AG04450 (cell line): Measurements from ENCODE around the gene CAPN12. TPM values are rescaled to one million over a fixed set of nuclear protein-coding genes. Genes with fewer than 3 reads are reported as not detected.
A peak's percentile ranks its signal among the peaks of the same experiment; 100 is the strongest.

Experiments
- CTCF ChIA-PET: fragments of 300-600, 350-600 bp; formaldehyde crosslinking; extraction: SDS; loops from one replicate; lab custom pipeline; 2022; ENCODE audit warnings: antibody characterized with exemption, inconsistent platforms; lab: Charles Lee
- POLR2A ChIA-PET: fragments of 350-600 bp; formaldehyde crosslinking; extraction: SDS; loops from one replicate; lab custom pipeline; 2021; ENCODE audit warnings: antibody characterized with exemption, inconsistent platforms; lab: Yijun Ruan, JAX
- DNase-seq: peaks from one replicate; pipeline ENCODE4 v3.0.0-alpha.2; 2011; ENCODE audit warnings: low read depth, low spot score
- H3K27ac ChIP-seq: one replicate; pipeline ENCODE4 v1.5.1; 2012; ENCODE audit warnings: low read depth, low read length, control low read depth
- H3K27me3 ChIP-seq: one replicate; pipeline ENCODE4 v1.6.0; 2012; ENCODE audit warnings: low read length; ENCODE audit not compliant: control insufficient read depth, insufficient read depth
- H3K4me3 ChIP-seq: 2 replicates; pipeline ENCODE4 v1.5.1; 2011; ENCODE audit warnings: mild to moderate bottlenecking, low read depth, low read length, control low read depth
- H3K9me3 ChIP-seq: 2 replicates; pipeline ENCODE4 v1.5.1; 2012; ENCODE audit warnings: low read length; ENCODE audit not compliant: control insufficient read depth, insufficient read depth
- CTCF ChIP-seq: IDR thresholded peaks from 2 replicates; pipeline ENCODE4 v1.5.1; 2011; ENCODE audit warnings: low read depth, low read length, control low read depth, inconsistent platforms
- polyA plus RNA-seq: library from polyadenylated mRNA; depleted of rRNA; stranded (reverse); fragments of >200 nt; gene quantifications from 2 replicates; pipeline ENCODE4 v1.2.3, GENCODE V29; 2011

Gene CAPN12
- polyA plus RNA-seq, 1 experiment = 0.69 TPM

DNA sequence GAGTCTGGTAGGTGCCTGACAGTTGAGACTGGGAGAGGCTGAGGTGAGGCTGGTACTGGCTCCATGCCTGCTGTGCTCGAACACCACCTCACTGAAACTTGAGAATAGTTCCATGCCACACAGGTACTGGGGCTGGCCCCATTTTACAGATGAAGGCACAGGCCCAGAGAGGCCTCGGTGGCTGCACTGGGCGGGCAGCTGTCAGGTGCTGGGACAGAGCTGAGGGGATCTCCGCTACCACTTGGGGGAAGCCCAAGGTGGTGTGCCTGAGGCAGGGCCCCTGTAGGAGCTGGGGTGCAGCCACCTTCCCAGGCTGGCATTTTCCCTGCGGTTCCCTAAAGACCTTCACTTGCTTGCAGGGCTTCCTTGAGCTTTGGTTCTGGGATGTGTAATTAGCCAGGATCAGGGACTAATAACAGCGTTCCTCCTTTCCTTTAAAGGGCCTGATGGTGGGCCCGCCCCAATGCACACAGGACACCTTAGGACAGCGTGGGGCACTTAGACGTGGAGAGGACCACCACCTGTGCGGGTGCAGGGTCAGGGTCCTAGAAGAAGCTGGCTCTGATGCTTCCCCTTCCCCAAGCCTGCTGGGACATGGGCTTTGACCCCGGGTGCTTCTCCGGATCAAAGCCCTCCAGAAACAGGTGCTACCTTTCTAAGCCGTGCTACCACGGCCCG lies 23.6 kb downstream of the CAPN12 start:
- ChIA-PET POLR2A (no interaction called here), CTCF (interaction anchor here (0.5 kb wide), 1 partner anchor 87 kb away, joined by 4 read pairs; no protein-coding TSS in a partner anchor)
- TF ChIP-seq CTCF = no peak
- Histone ChIP-seq H3K27ac (no peak overlapping the region), H3K27me3 (no peaks in the 10 kb centered on the region), H3K9me3 (no peaks in the 10 kb centered on the region; the same call in 1 of the 2 replicates), H3K4me3 (no peak overlapping the region)
- DNase-seq = no peak

GRCh38 chr19:38719761-38720558 lies 24.3 kb downstream of the CAPN12 start:
- H3K27me3 ChIP-seq = no peaks in the 10 kb centered on the region
- H3K9me3 ChIP-seq = no peaks in the 10 kb centered on the region; the same call in 1 of the 2 replicates
- no peak for DNase-seq
- no peak overlapping the region for H3K27ac ChIP-seq
- ChIA-PET POLR2A (interaction anchor here (0.7 to 1.3 kb wide), 2 partner anchors 42 to 73 kb away, joined by 3 read pairs; partner anchors contain the start of gene ACTN4), CTCF (interaction anchor here (0.5 to 1.4 kb wide), 2 partner anchors 84 to 86 kb away, joined by 3 to 4 read pairs; no protein-coding TSS in a partner anchor)
- no peak overlapping the region for H3K4me3 ChIP-seq
- no peak for TF ChIP-seq CTCF

- no peaks in the 10 kb centered on the region for H3K27me3 ChIP-seq
- no peak for DNase-seq
- no peaks in the 10 kb centered on the region; the same call in 1 of the 2 replicates for H3K9me3 ChIP-seq
- ChIA-PET CTCF (interaction anchor here (1.1 to 1.4 kb wide), 2 partner anchors 81 to 83 kb away, joined by 3 read pairs; no protein-coding TSS in a partner anchor), POLR2A (interaction anchor here (0.7 to 1.3 kb wide), 3 partner anchors 41 to 72 kb away, joined by 3 to 9 read pairs (median 3); partner anchors contain the start of gene ACTN4)
- TF ChIP-seq CTCF = peak; percentile 43
- peak overlapping the region; percentile 21 for H3K27ac ChIP-seq
- H3K4me3 ChIP-seq = no peak overlapping the region
Observed at GRCh38 chr19:38718747-38719543, 25.3 kb downstream of the CAPN12 start.

- POLR2A ChIA-PET = no interaction called here
- no peaks in the 10 kb centered on the region; the same call in 1 of the 2 replicates for H3K9me3 ChIP-seq
- H3K27ac ChIP-seq = no peak overlapping the region
- no peak for DNase-seq
- no peak overlapping the region for H3K4me3 ChIP-seq
- TF ChIP-seq CTCF = no peak
- H3K27me3 ChIP-seq = no peaks in the 10 kb centered on the region
- CTCF ChIA-PET = interaction anchor here (1.1 kb wide), 1 partner anchor 79 kb away, joined by 3 read pairs; no protein-coding TSS in a partner anchor
Observed at GRCh38 chr19:38717855-38718254, 26.4 kb downstream of the CAPN12 start.
